Activated naive CD8-positive, alpha-beta T cell treated with anti-CD3 and anti-CD28 coated beads, Interleukin-2, amount 10 ng/mL, durations not matched to agents 7 days and 5 days (primary cell): ENCODE measurements around the gene TLNRD1. TPM values are rescaled to one million over a fixed set of nuclear protein-coding genes. Genes with fewer than 3 reads are reported as not detected.

Experiments used
- ATAC-seq: fragments of 150-1000 bp; cut with Tn5 transposase; one replicate; pipeline ENCODE4 v1.10.0; 2021; ENCODE audit warnings: low read depth, moderate library complexity
- POLR2A ChIA-PET: fragments of 350-600 bp; sonication (Branson Sonifier 250); formaldehyde crosslinking; loops from one replicate; lab custom pipeline; 2021; ENCODE audit warnings: antibody characterized with exemption; lab: Charles Lee
- DNase-seq: peaks from one replicate; pipeline ENCODE4 v3.0.0; 2021
- H3K27ac Mint-ChIP-seq: one replicate; pipeline ENCODE4 v1.8.0; 2022; ENCODE audit warnings: mild to moderate bottlenecking, mixed read lengths
- H3K27me3 Mint-ChIP-seq: one replicate; pipeline ENCODE4 v1.8.0; 2022; ENCODE audit warnings: mild to moderate bottlenecking, moderate library complexity, mixed read lengths
- H3K36me3 Mint-ChIP-seq: one replicate; pipeline ENCODE4 v1.8.0; 2021; ENCODE audit warnings: mild to moderate bottlenecking, mixed read lengths
- H3K4me1 Mint-ChIP-seq: one replicate; pipeline ENCODE4 v1.8.0; 2021; ENCODE audit warnings: mixed read lengths
- H3K4me3 Mint-ChIP-seq: one replicate; pipeline ENCODE4 v1.8.0; 2022; ENCODE audit warnings: mild to moderate bottlenecking, moderate library complexity, mixed read lengths
- H3K9me3 Mint-ChIP-seq: one replicate; pipeline ENCODE4 v1.8.0; 2021; ENCODE audit warnings: mixed read lengths
- microRNA-seq: library from miRNA; unstranded; fragments of <30 nt; microRNA quantifications from one replicate; pipeline ENCODE4 v1.2.0, GENCODE V29; 2022
- total RNA-seq, 2 experiments: library from RNA; stranded (reverse); gene quantifications; one replicate each; pipeline ENCODE4 v1.2.3, GENCODE V29; 2021

The TLNRD1 gene
- total RNA-seq, 2 experiments from 2014 or later: 24.0 to 24.5 TPM

GRCh38 chr15:81050259-81050658 is 49.5 kb downstream of the TLNRD1 start:
- no peak for ATAC-seq
- no peak for DNase-seq
- Mint-ChIP-seq H3K27ac (no peak overlapping the region), H3K9me3 (peaks cover 6% of the 10 kb centered on the region), H3K36me3 (no peaks in the 10 kb centered on the region), H3K4me3 (no peak overlapping the region), H3K4me1 (peaks cover 2% of the 10 kb centered on the region), H3K27me3 (peaks cover 6% of the 10 kb centered on the region)
- POLR2A ChIA-PET: no interaction called here

DNA sequence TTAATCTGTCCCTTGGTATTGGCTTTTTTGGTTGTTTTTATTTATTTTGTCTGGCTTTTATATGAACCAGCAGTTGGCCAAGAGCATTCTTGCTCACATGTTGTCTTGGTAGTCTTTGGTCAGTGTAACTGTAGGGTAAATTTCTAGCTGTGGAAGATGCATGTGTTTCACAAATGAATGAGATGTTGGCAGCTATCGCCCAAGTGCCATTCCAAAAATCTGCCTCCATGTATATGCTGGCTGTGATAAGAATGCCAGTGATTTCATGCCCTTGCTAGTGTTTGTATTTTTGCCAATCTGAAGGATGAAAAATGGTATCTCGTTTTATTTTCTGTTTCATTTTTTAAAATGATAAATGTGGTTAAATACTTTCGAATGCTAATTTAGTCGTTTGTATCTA is 50.1 kb downstream of the TLNRD1 start:
- Mint-ChIP-seq H3K4me3 (no peak overlapping the region), H3K27ac (no peak overlapping the region), H3K4me1 (peaks cover 2% of the 10 kb centered on the region), H3K36me3 (no peaks in the 10 kb centered on the region), H3K9me3 (peaks cover 4% of the 10 kb centered on the region), H3K27me3 (peaks cover 6% of the 10 kb centered on the region)
- POLR2A ChIA-PET: no interaction called here
- DNase-seq (no peak), ATAC-seq (no peak)

DNA sequence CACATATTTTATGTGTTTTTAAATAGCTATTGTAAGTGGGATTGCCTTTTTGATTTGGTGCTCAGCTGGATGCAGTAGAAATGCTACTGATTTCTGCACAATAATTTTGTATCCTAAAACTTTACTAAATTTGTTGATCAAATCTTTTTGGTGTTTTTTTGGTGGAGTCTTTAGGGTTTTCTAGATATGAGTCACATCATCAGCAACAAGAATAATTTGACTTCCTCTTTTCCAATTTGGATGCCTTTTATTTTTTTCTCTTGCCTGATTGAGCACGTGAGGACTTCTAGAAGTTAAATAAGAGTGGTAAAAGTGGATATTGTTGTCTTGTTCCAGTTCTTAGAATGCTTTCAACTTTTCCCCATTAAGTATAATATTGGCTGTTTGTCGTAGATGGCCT is 51.3 kb downstream of the TLNRD1 start:
- Mint-ChIP-seq H3K4me1 (peaks cover 2% of the 10 kb centered on the region), H3K27ac (no peak overlapping the region), H3K9me3 (no peaks in the 10 kb centered on the region), H3K27me3 (peaks cover 9% of the 10 kb centered on the region), H3K36me3 (no peaks in the 10 kb centered on the region), H3K4me3 (no peak overlapping the region)
- no peak for DNase-seq
- ATAC-seq: no peak
- POLR2A ChIA-PET: no interaction called here

DNA sequence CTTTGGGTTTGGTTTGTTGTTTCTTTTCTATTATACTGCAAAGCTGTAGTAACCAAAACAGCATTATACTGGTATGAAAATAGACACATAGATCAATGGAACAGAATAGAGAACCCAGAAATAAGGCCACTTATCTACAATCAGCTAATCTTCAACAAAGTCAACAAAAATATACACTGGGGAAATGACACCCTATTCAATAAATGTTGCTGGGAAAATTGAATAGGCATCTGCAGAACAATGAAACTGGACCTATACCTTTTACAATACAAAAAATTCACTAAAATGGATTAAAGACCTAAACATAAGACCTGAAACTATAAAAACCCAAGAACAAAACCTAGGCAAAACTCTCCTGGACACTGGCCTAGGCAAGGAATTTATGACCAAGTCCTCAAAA is 52.9 kb downstream of the TLNRD1 start:
- Mint-ChIP-seq H3K27ac (no peak overlapping the region), H3K9me3 (no peaks in the 10 kb centered on the region), H3K4me1 (peaks cover 2% of the 10 kb centered on the region), H3K4me3 (no peak overlapping the region), H3K27me3 (peaks cover 9% of the 10 kb centered on the region), H3K36me3 (no peaks in the 10 kb centered on the region)
- POLR2A ChIA-PET: no interaction called here
- DNase-seq: no peak
- no peak for ATAC-seq

DNA sequence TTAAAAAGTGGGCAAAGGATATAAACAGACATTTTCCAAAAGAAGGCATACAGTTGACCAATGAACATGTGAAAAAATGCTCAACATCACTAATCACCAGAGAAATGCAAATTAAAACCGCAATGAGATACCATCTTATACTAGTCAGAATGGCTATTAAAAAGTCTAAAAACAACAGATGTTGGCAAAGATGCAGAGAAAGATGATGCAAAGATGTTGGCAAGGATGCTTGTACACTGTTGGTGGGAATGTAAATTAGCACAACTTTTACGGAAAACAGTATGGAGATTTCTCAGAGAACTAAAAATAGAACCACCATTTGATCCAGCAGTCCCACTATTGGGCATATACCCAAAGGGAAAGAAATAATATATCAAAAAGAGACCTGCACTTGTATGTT is 53.5 kb downstream of the TLNRD1 start:
- no peak for ATAC-seq
- no peaks in the 10 kb centered on the region for H3K9me3 Mint-ChIP-seq
- POLR2A ChIA-PET: no interaction called here

More for the DNA sequence above, 53.5 kb downstream of the TLNRD1 start:
- H3K27me3 Mint-ChIP-seq: peaks cover 10% of the 10 kb centered on the region
- DNase-seq: no peak
- no peak overlapping the region for H3K4me3 Mint-ChIP-seq
- H3K4me1 Mint-ChIP-seq: peaks cover 2% of the 10 kb centered on the region
- H3K27ac Mint-ChIP-seq: no peak overlapping the region
- H3K36me3 Mint-ChIP-seq: no peaks in the 10 kb centered on the region

Small RNA genes lying within 50 kb of the gene (microRNA-seq; reads per million reads assigned to microRNA genes)
- not detected for gene MIR4514

Other genes with a start within 250 kb of the TLNRD1 start
- gene CEMIP, start 221.6 kb upstream of the TLNRD1 start, total RNA-seq: under 1 TPM in 1 of 2 experiments, not detected in 1; 0.23 TPM
- 10 to 100 TPM; 28.0 to 28.4 TPM for gene MESD, start 11.1 kb upstream of the TLNRD1 start, total RNA-seq
- not detected for gene CFAP161, start 133.3 kb downstream of the TLNRD1 start, total RNA-seq
- 100 to 1,000 TPM; 281 to 284 TPM for gene IL16, start 196.0 kb downstream of the TLNRD1 start, total RNA-seq